Suprapubic skin (tissue), 4 donors: Measurements from ENCODE around the gene CPT1A. TPM values are rescaled to one million over a fixed set of nuclear protein-coding genes. Genes with fewer than 3 reads are reported as not detected.
A peak's percentile ranks its signal among the peaks of the same experiment; 100 is the strongest.

Source experiments
- DNase-seq, 2 donors: peaks; one replicate each; pipeline ENCODE4 v3.0.0-alpha.2; 2019; ENCODE audit warnings: low spot score in 2 of 2
- H3K27ac ChIP-seq: fragments of 200-600 bp; sonication (generic); one replicate; pipeline ENCODE4 v1.5.1; 2019
- H3K27me3 ChIP-seq: fragments of 200-600 bp; sonication (generic); one replicate; pipeline ENCODE4 v1.5.1; 2019
- H3K36me3 ChIP-seq: fragments of 200-600 bp; sonication (generic); one replicate; pipeline ENCODE4 v1.5.1; 2019
- H3K4me1 ChIP-seq: fragments of 200-600 bp; sonication (generic); one replicate; pipeline ENCODE4 v1.5.1; 2019
- H3K4me3 ChIP-seq: fragments of 200-600 bp; sonication (generic); one replicate; pipeline ENCODE4 v1.5.1; 2019; ENCODE audit warnings: mild to moderate bottlenecking
- H3K9me3 ChIP-seq: fragments of 200-600 bp; sonication (generic); one replicate; pipeline ENCODE4 v1.5.1; 2019
- EP300 ChIP-seq: sonication (generic); formaldehyde crosslinking; IDR thresholded peaks from one replicate; pipeline ENCODE4 v1.6.1; 2017; ENCODE audit warnings: antibody characterized with exemption
- POLR2A ChIP-seq, 2 donors: fragments of 450-650 bp; IDR thresholded peaks; one replicate each; pipeline ENCODE4 v1.6.1; 2017; ENCODE audit warnings: antibody characterized with exemption in 2 of 2, mild to moderate bottlenecking in 2 of 2, moderate library complexity in 2 of 2
- POLR2AphosphoS5 ChIP-seq, 3 donors: sonication (generic); formaldehyde crosslinking; IDR thresholded peaks; one replicate each; pipeline ENCODE4 v1.6.1; 2017; ENCODE audit warnings: antibody characterized with exemption in 3 of 3
- WGBS: methylation state at CpG from one replicate; pipeline ENCODE4 v1.1.5; 2018; 5-methylcytosine and 5-hydroxymethylcytosine counted together
- total RNA-seq, 4 donors: library from RNA; depleted of rRNA; stranded (reverse); fragments of >200 nt; gene quantifications; one replicate each; pipeline ENCODE4 v1.1.0, GENCODE V29; 2016
- TF ChIP-seq, protein P1 (sequence below), 2 donors: fragments of 200-600 bp in 1 of 2; fragments of 450-650 bp in 1 of 2; sonication (generic) in 1 of 2; IDR thresholded peaks; one replicate each; pipeline ENCODE4 v1.5.1; 2016 to 2019; ENCODE audit warnings: antibody characterized with exemption in 2 of 2, mild to moderate bottlenecking in 1 of 2, moderate library complexity in 1 of 2

Gene CPT1A
- total RNA-seq, 4 donors from 2014 or later = 18.5 to 125 (median 38.3) TPM

- 93% methylated on average over 11 of the region's 12 CpGs for WGBS
- Histone ChIP-seq H3K27ac (no peak overlapping the region), H3K36me3 (peaks cover 56% of the 10 kb centered on the region), H3K4me3 (no peak overlapping the region), H3K27me3 (no peaks in the 10 kb centered on the region), H3K9me3 (no peaks in the 10 kb centered on the region), H3K4me1 (peaks cover 7% of the 10 kb centered on the region)
- TF ChIP-seq EP300 (no peak), POLR2AphosphoS5 (IDR thresholded peaks at IDR 0.05) (no peak)
- TF ChIP-seq, protein P1, sequence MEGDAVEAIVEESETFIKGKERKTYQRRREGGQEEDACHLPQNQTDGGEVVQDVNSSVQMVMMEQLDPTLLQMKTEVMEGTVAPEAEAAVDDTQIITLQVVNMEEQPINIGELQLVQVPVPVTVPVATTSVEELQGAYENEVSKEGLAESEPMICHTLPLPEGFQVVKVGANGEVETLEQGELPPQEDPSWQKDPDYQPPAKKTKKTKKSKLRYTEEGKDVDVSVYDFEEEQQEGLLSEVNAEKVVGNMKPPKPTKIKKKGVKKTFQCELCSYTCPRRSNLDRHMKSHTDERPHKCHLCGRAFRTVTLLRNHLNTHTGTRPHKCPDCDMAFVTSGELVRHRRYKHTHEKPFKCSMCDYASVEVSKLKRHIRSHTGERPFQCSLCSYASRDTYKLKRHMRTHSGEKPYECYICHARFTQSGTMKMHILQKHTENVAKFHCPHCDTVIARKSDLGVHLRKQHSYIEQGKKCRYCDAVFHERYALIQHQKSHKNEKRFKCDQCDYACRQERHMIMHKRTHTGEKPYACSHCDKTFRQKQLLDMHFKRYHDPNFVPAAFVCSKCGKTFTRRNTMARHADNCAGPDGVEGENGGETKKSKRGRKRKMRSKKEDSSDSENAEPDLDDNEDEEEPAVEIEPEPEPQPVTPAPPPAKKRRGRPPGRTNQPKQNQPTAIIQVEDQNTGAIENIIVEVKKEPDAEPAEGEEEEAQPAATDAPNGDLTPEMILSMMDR (IDR thresholded peaks at IDR 0.05) = no peak
- DNase-seq = no peak
Measured at GRCh38 chr11:68756171-68756766, 85.4 kb downstream of the CPT1A start.

- TF ChIP-seq POLR2AphosphoS5 (IDR thresholded peaks at IDR 0.05) (no peak), EP300 (no peak), POLR2A (IDR thresholded peaks at IDR 0.05) (no peak)
- TF ChIP-seq, protein P1 (IDR thresholded peaks at IDR 0.05) = no peak
- peaks cover 18% of the 10 kb centered on the region for H3K4me1 ChIP-seq
- no peak overlapping the region for H3K4me3 ChIP-seq
- H3K9me3 ChIP-seq = no peaks in the 10 kb centered on the region
- no peak overlapping the region for H3K27ac ChIP-seq
- H3K27me3 ChIP-seq = no peaks in the 10 kb centered on the region
- 75% methylated on average over 9 of the region's 9 CpGs for WGBS
- H3K36me3 ChIP-seq = peaks cover 27% of the 10 kb centered on the region
- DNase-seq = no peak
Measured at GRCh38 chr11:68753300-68753699, 88.4 kb downstream of the CPT1A start.

DNA sequence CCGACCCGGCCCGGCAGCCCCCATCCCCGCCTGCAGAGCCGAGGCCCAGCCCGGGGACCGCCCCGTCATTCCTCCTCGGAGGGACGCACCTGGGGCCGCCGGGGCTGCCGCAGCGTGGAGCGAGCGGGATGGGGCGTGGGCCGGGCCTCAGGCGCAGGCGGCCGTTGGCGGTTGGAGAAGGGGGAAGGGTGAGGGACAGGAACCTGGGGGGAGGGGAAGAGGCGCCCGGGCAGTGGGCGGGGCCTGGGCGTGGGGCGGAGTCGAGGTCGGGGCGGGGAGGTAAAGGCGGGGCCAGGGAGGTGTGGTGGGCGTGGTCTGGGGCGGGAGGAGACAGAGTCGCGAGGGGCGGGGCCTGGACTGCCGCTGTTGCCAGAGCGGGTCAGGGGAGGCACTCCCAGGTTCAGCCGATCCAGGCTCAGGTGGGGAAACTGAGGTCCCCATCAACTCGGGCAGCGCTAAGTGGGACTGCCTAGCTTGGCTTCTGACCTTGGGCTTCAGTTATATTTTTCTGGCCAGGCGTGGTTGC is 90.3 kb downstream of the CPT1A start, which contains the start of gene TESMIN:
Gene TESMIN (minus strand): TSS at position 190 of the 526 bp plus-strand sequence. CDS start 860 bp downstream, outside the sequence.
- TF ChIP-seq, protein P1 (IDR thresholded peaks at IDR 0.05) = no peak
- no peak for TF ChIP-seq EP300
- no peak for TF ChIP-seq POLR2A (IDR thresholded peaks at IDR 0.05)
- no peak for TF ChIP-seq POLR2AphosphoS5 (IDR thresholded peaks at IDR 0.05)
- 0% methylated on average over 4 of the region's 42 CpGs for WGBS
- Histone ChIP-seq H3K4me3 (peak within 1 kb of the TSS; percentile 59), H3K9me3 (no peaks in the 10 kb centered on the region), H3K27me3 (no peaks in the 10 kb centered on the region), H3K36me3 (peaks cover 8% of the 10 kb centered on the region), H3K4me1 (peaks cover 18% of the 10 kb centered on the region), H3K27ac (no peak within 1 kb of the TSS)
- peak; percentile 87 to 93 for DNase-seq

GRCh38 chr11:68751004-68751325 is 90.8 kb downstream of the CPT1A start:
- no peak overlapping the region for H3K27ac ChIP-seq
- no peak for TF ChIP-seq EP300
- TF ChIP-seq, protein P1 (IDR thresholded peaks at IDR 0.05) = no peak
- TF ChIP-seq POLR2AphosphoS5 (IDR thresholded peaks at IDR 0.05) = no peak
- no peak for TF ChIP-seq POLR2A (IDR thresholded peaks at IDR 0.05)
- H3K4me3 ChIP-seq = peak overlapping the region; percentile 59
- H3K4me1 ChIP-seq = peaks cover 18% of the 10 kb centered on the region
- peaks cover 3% of the 10 kb centered on the region for H3K36me3 ChIP-seq
- H3K9me3 ChIP-seq = no peaks in the 10 kb centered on the region
- DNase-seq = no peak
- WGBS = 4% methylated on average over 17 of the region's 22 CpGs
- H3K27me3 ChIP-seq = no peaks in the 10 kb centered on the region

- peak in 1 of 2 donors; percentile 69 for DNase-seq
- no peaks in the 10 kb centered on the region for H3K27me3 ChIP-seq
- peaks cover 18% of the 10 kb centered on the region for H3K4me1 ChIP-seq
- no peak overlapping the region for H3K27ac ChIP-seq
- TF ChIP-seq POLR2A (IDR thresholded peaks at IDR 0.05) (no peak), EP300 (no peak), POLR2AphosphoS5 (IDR thresholded peaks at IDR 0.05) (no peak)
- TF ChIP-seq, protein P1 (IDR thresholded peaks at IDR 0.05) = no peak
- no peaks in the 10 kb centered on the region for H3K9me3 ChIP-seq
- H3K36me3 ChIP-seq = no peaks in the 10 kb centered on the region
- WGBS = 39% methylated on average over 23 of the region's 76 CpGs
- H3K4me3 ChIP-seq = peak overlapping the region; percentile 59
Measured at GRCh38 chr11:68750195-68751003, 91.3 kb downstream of the CPT1A start.
